ENCODE data around the gene KCNMA1.

The KCNMA1 gene

GRCh38 chr10:77297393-77297739 is 340.2 kb downstream of the KCNMA1 start:
- DNase-seq (ENCODE audit: low read depth) = no peak

- DNase-seq (ENCODE audit: low read depth) = no peak
These were observed 340.8 kb downstream of the KCNMA1 start for GRCh38 chr10:77296534-77297392.

DNA sequence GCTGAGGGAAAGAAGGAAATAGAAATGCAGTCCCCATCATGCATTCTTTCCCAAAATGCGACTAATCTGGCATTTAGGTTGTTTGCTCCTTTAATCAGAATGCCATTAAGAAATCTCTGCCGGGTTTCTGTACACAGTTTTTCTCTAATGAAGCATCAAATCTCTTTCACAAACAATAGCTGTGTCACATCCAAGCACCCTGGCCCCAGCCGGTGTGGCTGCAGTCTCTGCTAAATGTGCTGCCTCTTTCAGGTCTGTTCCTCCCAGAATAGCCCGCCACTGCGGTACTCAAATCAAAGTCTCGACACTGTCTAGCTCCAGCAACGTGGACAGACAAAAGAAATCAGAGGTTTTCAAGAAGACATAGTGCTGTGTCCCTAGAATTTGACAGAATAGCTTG is 343.8 kb downstream of the KCNMA1 start:
- DNase-seq (ENCODE audit: low read depth) = no peak

GRCh38 chr10:77293347-77293746 is 344.3 kb downstream of the KCNMA1 start:
- DNase-seq (ENCODE audit: low read depth) = no peak

GRCh38 chr10:77291596-77292505 is 345.8 kb downstream of the KCNMA1 start:
- no peak for DNase-seq (ENCODE audit: low read depth)

DNA sequence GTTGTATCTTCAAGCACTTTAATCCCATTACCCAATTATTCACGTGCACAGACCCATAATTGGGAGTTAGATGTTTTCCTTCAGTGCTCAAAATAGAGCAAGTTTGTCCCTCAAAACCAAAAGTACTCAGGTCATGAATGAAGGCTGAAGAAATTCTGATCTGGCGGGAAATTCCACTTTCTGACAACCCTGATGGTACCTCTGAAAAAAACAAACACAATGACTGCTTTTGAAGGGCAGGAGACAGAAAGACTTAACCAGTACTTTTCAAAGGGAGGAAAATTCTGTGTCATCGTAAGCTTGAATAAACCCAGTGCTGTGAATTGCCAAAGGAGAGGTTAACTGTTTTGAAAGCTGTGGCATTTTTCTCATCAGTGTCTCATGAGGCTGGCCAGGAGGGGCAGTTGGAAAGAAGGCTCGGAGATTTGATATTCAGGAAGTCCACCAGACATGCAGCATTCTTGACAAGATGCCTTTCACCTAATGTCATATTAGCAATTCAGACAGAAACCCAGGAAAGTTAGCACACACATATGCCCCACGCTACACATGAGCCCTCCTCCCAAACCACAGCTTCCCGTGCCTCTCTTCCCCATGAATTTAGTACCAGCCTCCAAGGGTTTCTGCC is 347.0 kb downstream of the KCNMA1 start:
- DNase-seq (ENCODE audit: low read depth) = peak; percentile 74

DNA sequence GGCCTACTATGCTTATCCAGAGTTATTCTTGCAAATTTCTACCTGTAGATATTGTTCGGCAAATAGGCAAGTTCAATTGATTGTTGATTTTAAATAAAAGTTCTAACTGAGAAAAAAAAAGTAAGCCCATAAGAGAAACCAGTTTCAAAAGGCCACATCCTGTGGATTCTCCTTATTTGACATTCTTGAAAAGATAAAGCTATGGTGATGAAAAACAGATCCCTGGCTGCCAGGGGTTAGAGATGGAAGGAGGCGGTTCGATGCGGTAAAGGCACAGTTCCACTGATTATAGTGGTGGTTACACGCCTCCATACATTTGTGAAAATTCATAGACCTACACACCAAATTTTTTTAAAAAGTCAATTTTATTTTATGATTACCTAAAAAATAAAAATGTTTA is 347.8 kb downstream of the KCNMA1 start:
- DNase-seq (ENCODE audit: low read depth) = no peak

- DNase-seq (ENCODE audit: low read depth) = no peak
These were observed 348.5 kb downstream of the KCNMA1 start for GRCh38 chr10:77289027-77289501.

DNA sequence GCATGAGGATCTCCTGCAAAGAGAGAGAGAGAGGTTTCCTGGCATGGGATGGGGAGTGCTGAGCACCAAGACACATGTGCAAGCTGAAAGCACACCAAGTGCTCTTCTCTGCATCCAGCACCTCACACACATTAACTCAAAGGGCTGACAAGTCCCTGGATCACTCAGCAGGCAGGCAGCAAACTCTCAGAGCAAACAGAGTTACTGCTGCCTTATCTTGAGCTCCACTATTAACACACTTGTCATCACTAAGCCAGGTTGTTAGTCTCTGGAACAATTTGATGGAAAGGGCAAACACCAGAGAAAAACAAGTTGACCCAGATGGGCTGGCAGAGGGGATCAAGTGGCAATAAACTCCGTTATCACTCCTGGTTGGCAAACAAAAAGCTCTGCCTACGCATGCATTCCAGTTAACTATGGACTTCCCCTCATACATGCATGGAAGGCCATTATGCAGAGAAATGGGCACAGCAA is 349.9 kb downstream of the KCNMA1 start:
- DNase-seq (ENCODE audit: low read depth) = no peak

- no peak for DNase-seq (ENCODE audit: low read depth)
These were observed 350.8 kb downstream of the KCNMA1 start for GRCh38 chr10:77286531-77287508.

DNA sequence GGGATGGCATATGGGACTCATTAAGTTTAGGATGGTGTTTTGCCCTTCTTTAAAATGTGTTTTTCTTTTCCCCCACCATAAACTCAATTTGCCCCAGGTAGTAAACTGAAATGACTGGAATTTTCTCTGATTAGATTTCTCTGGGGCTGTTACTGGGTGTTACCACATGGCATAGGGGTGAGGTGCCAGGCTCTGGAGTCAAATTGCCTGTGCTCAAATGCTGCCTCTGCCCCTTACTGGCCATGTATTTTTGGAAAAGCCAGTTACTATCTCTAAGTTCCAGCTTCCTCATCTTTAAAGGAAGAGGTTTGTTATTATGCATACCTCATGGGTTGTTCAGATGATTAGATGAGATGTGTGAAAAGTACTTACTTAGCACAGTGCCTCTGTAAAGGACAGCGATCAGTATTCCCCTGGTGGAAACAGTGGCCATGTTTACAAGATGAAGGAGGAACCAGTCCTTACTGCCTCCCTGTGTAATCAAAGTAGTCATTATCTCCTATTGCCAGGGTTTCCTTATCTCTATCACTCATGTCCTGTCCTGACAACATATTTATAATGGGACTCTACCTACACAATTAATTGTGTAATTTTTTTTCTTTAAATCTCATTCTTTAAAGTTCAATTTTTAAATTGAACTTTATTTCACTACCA is 352.0 kb downstream of the KCNMA1 start:
- DNase-seq (ENCODE audit: low read depth) = no peak

- no peak for DNase-seq (ENCODE audit: low read depth)
These were observed 352.8 kb downstream of the KCNMA1 start for GRCh38 chr10:77284797-77285196.

GRCh38 chr10:77283326-77283725 is 354.3 kb downstream of the KCNMA1 start:
- DNase-seq (ENCODE audit: low read depth) = no peak

DNA sequence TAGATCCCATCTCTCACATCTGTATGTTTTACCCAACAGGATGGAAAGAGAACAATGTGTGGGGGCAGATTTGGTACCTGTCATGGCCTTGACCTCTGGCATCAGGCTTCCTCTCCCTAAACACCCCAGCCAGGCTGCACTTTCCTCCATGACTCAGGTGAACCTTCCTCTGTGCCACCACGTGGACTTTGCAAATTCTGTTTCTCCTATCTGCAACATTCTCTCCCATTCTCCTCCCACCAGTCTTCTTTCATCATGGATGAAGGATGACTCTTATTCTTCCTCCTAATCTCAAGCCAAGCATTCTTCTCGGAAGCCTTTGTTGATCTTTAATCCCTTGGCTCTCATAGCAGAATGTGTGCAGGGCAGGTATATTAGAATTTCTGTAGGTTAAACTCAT is 355.4 kb downstream of the KCNMA1 start:
- no peak for DNase-seq (ENCODE audit: low read depth)

- no peak for DNase-seq (ENCODE audit: low read depth)
These were observed 355.9 kb downstream of the KCNMA1 start for GRCh38 chr10:77281719-77282118.

DNA sequence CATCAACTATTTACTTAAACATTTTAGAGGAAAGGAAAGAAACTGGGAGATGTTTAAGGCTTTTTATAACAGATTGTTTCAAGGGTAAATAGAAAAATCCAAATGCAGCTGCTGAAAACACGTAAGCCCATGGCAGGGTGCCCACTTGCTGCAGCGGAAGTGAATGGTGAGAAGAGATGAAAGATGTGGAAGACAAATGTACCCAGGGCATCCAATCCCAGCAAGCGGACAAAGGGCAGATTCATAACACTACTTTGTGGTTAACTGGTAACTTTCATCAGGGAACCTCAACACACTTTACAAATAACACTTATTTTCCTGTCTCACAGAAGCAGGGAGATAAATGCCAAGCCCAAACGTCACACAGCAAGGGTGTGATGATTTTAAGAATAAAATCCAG is 358.4 kb downstream of the KCNMA1 start:
- no peak for DNase-seq (ENCODE audit: low read depth)

- peak; percentile 81 for DNase-seq (ENCODE audit: low read depth)
These were observed 363.4 kb downstream of the KCNMA1 start for GRCh38 chr10:77274046-77274795.

- DNase-seq (ENCODE audit: low read depth) = no peak
These were observed 368.4 kb downstream of the KCNMA1 start for GRCh38 chr10:77269163-77269562.

DNA sequence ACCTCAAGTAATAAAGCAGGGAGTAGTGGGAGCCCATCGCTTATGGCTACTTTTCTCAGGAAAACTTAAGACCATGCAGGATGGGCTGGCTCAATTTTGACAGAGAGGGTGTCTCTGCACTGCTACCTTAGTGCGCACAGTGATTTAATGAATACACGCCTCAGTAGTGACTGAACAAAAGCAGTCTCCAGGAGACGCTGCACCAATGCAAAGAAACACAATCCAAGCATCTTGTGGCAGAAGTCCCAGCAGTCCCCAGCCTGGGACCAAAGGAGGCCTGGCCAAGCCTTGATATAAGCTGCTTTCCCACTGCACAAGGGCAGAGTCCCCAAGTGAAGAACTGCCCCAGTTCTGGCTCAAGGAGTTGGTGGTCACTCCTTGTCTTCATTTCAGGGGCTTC is 368.9 kb downstream of the KCNMA1 start:
- no peak for DNase-seq (ENCODE audit: low read depth)

Data from GM04504 (cell line).